Pancreas (tissue), 10 donors: Measurements from ENCODE around the gene PTTG1. TPM values are rescaled to one million over a fixed set of nuclear protein-coding genes. Genes with fewer than 3 reads are reported as not detected.

Experiments used
- ATAC-seq, 4 donors: fragments of 200-7000 bp; cut with Tn5 transposase; one replicate each; pipeline versions ENCODE4 v1.8.0 to v1.9.1; 2020; ENCODE audit warnings: mild to moderate bottlenecking in 4 of 4, moderate library complexity in 4 of 4
- DNase-seq, 6 donors: peaks; one replicate each; pipeline ENCODE4 v3.0.0-alpha.2; 2020
- FAIRE-seq: peaks from 2 replicates; lab custom pipeline; 2012; peaks lifted over from hg19 to GRCh38; lab: Jason Lieb, UNC
- H3K27ac ChIP-seq, 4 donors: fragments of 200-600 bp; sonication (generic); 1 replicate in 3 of 4; 2 replicates in 1 of 4; pipeline versions ENCODE4 v1.5.0 to v1.8.0; 2020
- H3K27me3 ChIP-seq, 4 donors: fragments of 200-600 bp; one replicate each; pipeline ENCODE4 v1.8.0; 2021
- H3K36me3 ChIP-seq, 3 donors: fragments of 200-600 bp; sonication (generic) in 1 of 3; one replicate each; pipeline versions ENCODE4 v1.5.0 to v1.8.0; 2020 to 2021
- H3K4me1 ChIP-seq, 3 donors: fragments of 200-600 bp; one replicate each; pipeline ENCODE4 v1.8.0; 2021
- H3K4me3 ChIP-seq, 4 donors: fragments of 200-600 bp; sonication (generic) in 2 of 4; one replicate each; pipeline versions ENCODE4 v1.5.0 to v1.8.0; 2020 to 2021
- H3K9me3 ChIP-seq, 4 donors: fragments of 200-600 bp; one replicate each; pipeline ENCODE4 v1.8.0; 2021
- CTCF ChIP-seq, 4 donors: fragments of 200-600 bp; sonication (generic) in 3 of 4; IDR thresholded peaks; one replicate each; pipeline versions ENCODE4 v1.5.0 to v1.8.0; 2021; ENCODE audit warnings: antibody characterized with exemption in 4 of 4
- WGBS, 2 donors: extraction: QIAGEN DNeasy Blood & Tissue Kit; methylation state at CpG; one replicate each; pipeline ENCODE4 v1.1.7; 2013; 5-methylcytosine and 5-hydroxymethylcytosine counted together
- intact Hi-C, 3 donors: fragments of 100-400 bp; cut with DNase I; formaldehyde crosslinking; loops; one replicate each; pipeline versions ENCODE4 v1.11.1 to v1.14.2; 2022
- polyA plus RNA-seq, 2 donors: library from polyadenylated mRNA; stranded (reverse); fragments of 200-250 nt; gene quantifications; one replicate each; pipeline ENCODE4 v1.2.3, GENCODE V29; 2013
- total RNA-seq, 6 donors: library from RNA; stranded (reverse); fragmentation: NEBNext Ultra II Directional in 4 of 6; extraction: Animal tissue kit (Norgen Biotek cat#: 25700) in 4 of 6; gene quantifications; one replicate each; pipeline versions ENCODE4 v1.2.1 to v1.2.4, GENCODE V29; 2021 to 2023
- donor health status: healthy with polysubstance abuse.
- donor health status: DM: no; HTN: no; CAD: no; lungs with moderate emphysema.
- donor health status: DM: no; HTN: no; CAD: no.
- donor health status: control.
- donor health status: control.
- donor health status: Bipolar disorder and iron deficiency.
- donor health status: DM: yes; HTN: yes; CAD: no.
- donor health status: DM: no; HTN: no; CAD: no.
- donor health status: DM: no; HTN: no; CAD: no.
- donor health status: DM: yes; HTN: yes; CAD: no.

PTTG1 gene
- total and polyA plus RNA-seq, 8 donors: 0.31 to 2.7 (median 1.3) TPM; not detected in 1

- TF ChIP-seq CTCF (IDR thresholded peaks at IDR 0.05): no peak
- Histone ChIP-seq H3K27me3 (no peaks in the 10 kb centered on the region), H3K27ac (no peak overlapping the region), H3K4me1 (no peaks in the 10 kb centered on the region), H3K9me3 (no peaks in the 10 kb centered on the region), H3K36me3 (no peaks in the 10 kb centered on the region), H3K4me3 (no peak overlapping the region)
- intact Hi-C loops: no loop called here
- ATAC-seq: no peak
- no peak for FAIRE-seq
- WGBS, 2 donors: 81 to 93% methylated on average over 4 of the region's 4 CpGs
- DNase-seq: no peak
Measured at GRCh38 chr5:160455600-160455999, 33.9 kb downstream of the PTTG1 start.

GRCh38 chr5:160456480-160457177 is 35.0 kb downstream of the PTTG1 start:
- intact Hi-C loops: no loop called here
- H3K9me3 ChIP-seq: no peaks in the 10 kb centered on the region
- no peak for TF ChIP-seq CTCF (IDR thresholded peaks at IDR 0.05)
- H3K4me3 ChIP-seq: no peak overlapping the region
- FAIRE-seq (no peak), ATAC-seq (no peak), DNase-seq (no peak)
- WGBS, 2 donors: 83 to 86% methylated on average over 9 of the region's 9 CpGs
- H3K27ac ChIP-seq: no peak overlapping the region
- H3K4me1 ChIP-seq: no peaks in the 10 kb centered on the region
- H3K36me3 ChIP-seq: no peaks in the 10 kb centered on the region
- no peaks in the 10 kb centered on the region for H3K27me3 ChIP-seq

- WGBS, 2 donors: 89 to 93% methylated on average over 5 of the region's 5 CpGs
- Histone ChIP-seq H3K4me3 (no peak overlapping the region), H3K4me1 (no peaks in the 10 kb centered on the region), H3K27ac (no peak overlapping the region), H3K9me3 (no peaks in the 10 kb centered on the region), H3K36me3 (no peaks in the 10 kb centered on the region), H3K27me3 (no peaks in the 10 kb centered on the region)
- no peak for FAIRE-seq
- intact Hi-C loops: no loop called here
- no peak for ATAC-seq
- DNase-seq: no peak
- no peak for TF ChIP-seq CTCF (IDR thresholded peaks at IDR 0.05)
Measured at GRCh38 chr5:160457252-160457651, 35.6 kb downstream of the PTTG1 start.

GRCh38 chr5:160458806-160459800 is 37.4 kb downstream of the PTTG1 start:
- Histone ChIP-seq H3K36me3 (no peaks in the 10 kb centered on the region), H3K4me1 (peaks cover 0 to under 1% (median 0%) of the 10 kb centered on the region in 3 donors), H3K4me3 (no peak overlapping the region), H3K9me3 (no peaks in the 10 kb centered on the region), H3K27me3 (no peaks in the 10 kb centered on the region), H3K27ac (no peak overlapping the region)
- intact Hi-C loops: no loop called here
- no peak for ATAC-seq
- WGBS, 2 donors: 75 to 80% methylated on average over 8 of the region's 8 CpGs
- no peak for TF ChIP-seq CTCF (IDR thresholded peaks at IDR 0.05)
- FAIRE-seq: no peak
- DNase-seq: no peak
